ENCODE results near the gene IFNG.

GRCh38 chr12:68176257-68176656, 16.7 kb upstream of the IFNG start:
- no peak for TF ChIP-seq CTCF (IDR thresholded peaks at IDR 0.05)
- no peak for TF ChIP-seq EP300 (IDR thresholded peaks at IDR 0.05)
- TF ChIP-seq POLR2AphosphoS5 (IDR thresholded peaks at IDR 0.05), result no peak
- no peak for TF ChIP-seq POLR2A (IDR thresholded peaks at IDR 0.05)
